ENCODE results near the gene MRPS9.

Gene MRPS9

DNA sequence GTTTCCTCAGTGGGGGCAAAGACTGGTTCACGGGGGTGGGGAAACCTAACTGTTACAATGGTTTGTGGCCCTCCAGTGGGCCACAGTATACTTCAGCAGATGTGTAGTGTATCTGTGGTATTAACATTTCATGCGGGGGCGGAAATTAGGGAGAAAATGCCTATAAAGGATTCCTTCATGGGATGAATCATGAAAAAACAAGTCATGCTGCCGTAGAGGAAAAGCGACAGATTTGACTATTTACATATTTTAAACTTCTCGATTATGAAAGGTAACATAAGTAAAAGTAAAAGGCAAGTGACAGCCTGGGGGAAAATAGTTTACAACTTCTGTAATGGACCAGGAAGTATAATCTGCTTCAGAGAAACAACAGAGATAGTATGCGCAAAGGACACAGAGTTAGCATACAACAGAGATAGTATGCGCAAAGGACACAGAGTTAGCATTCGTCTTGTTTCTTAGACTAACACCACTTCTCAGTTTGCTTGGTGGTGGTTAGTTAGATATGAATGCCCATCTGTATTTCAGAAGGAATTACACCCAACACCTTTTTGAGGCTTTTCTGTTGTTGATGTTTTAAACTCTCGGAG is 41.1 kb downstream of the MRPS9 start:
- no peak for DNase-seq (ENCODE audit: low read depth, low spot score)

- no peak for DNase-seq (ENCODE audit: low read depth, low spot score)
These were observed 42.6 kb downstream of the MRPS9 start for GRCh38 chr2:105080461-105080860.

DNA sequence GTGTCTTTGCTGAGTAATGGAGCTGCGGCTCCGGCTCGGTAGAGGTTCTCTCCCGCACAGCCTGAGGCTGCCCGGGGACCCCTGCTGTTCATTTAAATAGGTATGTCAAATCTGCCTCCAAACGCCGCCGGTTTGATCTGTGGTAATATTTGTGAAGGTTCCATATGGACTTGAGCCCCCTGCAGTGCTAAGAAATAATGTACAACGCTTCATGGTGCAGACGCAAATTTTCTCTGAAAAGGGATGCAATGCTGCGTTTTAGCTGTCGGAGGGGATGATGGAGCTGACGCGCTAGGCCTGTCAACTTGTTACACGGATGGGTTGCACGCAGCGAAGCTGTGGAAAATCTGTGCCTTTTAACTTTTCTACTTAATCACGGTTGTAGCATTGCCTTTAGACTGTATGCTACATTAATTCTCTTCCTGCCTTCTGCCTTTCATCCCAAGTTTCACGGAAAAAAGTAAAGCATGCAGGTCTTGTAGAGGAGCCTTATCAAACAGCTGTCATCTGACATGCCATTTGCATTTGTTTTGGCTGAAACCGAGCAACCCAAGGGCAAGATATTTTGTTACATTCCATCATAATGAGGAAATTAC is 43.2 kb downstream of the MRPS9 start:
- DNase-seq (ENCODE audit: low read depth, low spot score), result no peak

- no peak for DNase-seq (ENCODE audit: low read depth, low spot score)
These were observed 44.2 kb downstream of the MRPS9 start for GRCh38 chr2:105082107-105082506.

DNA sequence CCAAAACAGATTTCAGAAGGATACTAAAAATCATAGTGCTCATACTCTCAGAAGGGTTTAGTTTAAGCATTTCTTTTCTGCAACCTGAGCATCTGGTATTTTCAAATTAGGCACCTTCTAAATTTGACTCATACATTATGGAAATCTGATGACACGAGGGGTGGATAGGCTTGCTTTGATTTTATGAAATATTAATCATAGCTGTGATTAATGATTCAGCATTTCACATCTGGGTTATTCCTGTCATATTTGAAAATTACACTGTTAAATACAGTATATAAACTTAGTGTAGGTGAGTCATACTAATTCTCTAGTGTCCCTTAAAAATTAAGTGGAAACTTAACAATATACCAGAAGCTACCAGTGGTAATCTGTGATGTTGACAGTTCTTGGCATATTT is 47.7 kb downstream of the MRPS9 start:
- no peak for DNase-seq (ENCODE audit: low read depth, low spot score)

- DNase-seq (ENCODE audit: low read depth, low spot score), result no peak
These were observed 49.4 kb downstream of the MRPS9 start for GRCh38 chr2:105087273-105087672.

- DNase-seq (ENCODE audit: low read depth, low spot score), result no peak
These were observed 52.2 kb downstream of the MRPS9 start for GRCh38 chr2:105090091-105090490.

DNA sequence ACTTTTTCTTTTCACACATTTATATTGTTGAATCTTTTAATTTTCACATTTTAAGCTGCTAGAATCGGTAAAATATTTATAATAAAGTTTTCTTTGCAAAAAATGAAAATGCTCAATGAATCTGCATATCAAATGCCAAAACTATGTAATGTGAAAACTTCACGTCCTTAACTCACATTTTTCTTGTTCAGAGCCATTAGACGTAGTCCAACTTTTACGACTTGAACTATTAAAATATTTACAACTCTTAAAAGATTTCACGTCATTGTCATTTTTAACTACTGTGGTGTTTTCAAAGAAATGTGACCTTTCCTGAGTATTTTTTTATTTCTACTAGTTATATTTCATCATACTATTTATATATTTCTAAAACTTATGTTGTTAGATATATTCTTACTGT is 54.9 kb downstream of the MRPS9 start:
- DNase-seq (ENCODE audit: low read depth, low spot score), result no peak

GRCh38 chr2:105099153-105099552 is 61.3 kb downstream of the MRPS9 start:
- no peak for DNase-seq (ENCODE audit: low read depth, low spot score)

GRCh38 chr2:105100046-105100840 is 62.4 kb downstream of the MRPS9 start:
- DNase-seq (ENCODE audit: low read depth, low spot score), result no peak

GRCh38 chr2:105102001-105102400 is 64.1 kb downstream of the MRPS9 start:
- DNase-seq (ENCODE audit: low read depth, low spot score), result no peak

GRCh38 chr2:105102963-105103421 is 65.1 kb downstream of the MRPS9 start:
- no peak for DNase-seq (ENCODE audit: low read depth, low spot score)

- no peak for DNase-seq (ENCODE audit: low read depth, low spot score)
These were observed 65.6 kb downstream of the MRPS9 start for GRCh38 chr2:105103481-105103880.

- no peak for DNase-seq (ENCODE audit: low read depth, low spot score)
These were observed 66.4 kb downstream of the MRPS9 start for GRCh38 chr2:105104208-105104731.

- DNase-seq (ENCODE audit: low read depth, low spot score), result no peak
These were observed 72.5 kb downstream of the MRPS9 start for GRCh38 chr2:105110295-105110829.

- no peak for DNase-seq (ENCODE audit: low read depth, low spot score)
These were observed 73.7 kb downstream of the MRPS9 start for GRCh38 chr2:105111365-105112150.

DNA sequence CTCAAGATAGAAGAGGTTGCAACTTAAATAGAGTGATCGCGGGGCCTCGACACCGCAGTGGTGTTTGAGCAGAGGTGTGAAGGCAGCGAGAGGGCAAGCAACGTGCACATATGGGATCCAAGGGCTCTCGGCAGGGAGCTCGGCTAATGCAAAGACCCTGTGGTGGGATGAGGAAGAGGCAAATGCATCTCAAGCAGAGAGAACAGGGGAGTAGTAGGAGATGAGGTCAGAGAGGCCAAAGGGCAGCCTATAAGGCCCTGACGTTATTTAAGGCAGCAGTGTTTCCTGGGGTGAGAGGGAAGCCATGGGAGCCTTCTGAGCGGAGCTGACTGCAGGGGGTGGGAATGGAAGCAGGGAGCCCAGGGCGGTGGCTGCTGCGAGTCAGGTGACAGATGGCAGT is 74.5 kb downstream of the MRPS9 start:
- no peak for DNase-seq (ENCODE audit: low read depth, low spot score)

- DNase-seq (ENCODE audit: low read depth, low spot score), result no peak
These were observed 75.9 kb downstream of the MRPS9 start for GRCh38 chr2:105113616-105114291.

- no peak for DNase-seq (ENCODE audit: low read depth, low spot score)
These were observed 76.7 kb downstream of the MRPS9 start for GRCh38 chr2:105114551-105114950.

DNA sequence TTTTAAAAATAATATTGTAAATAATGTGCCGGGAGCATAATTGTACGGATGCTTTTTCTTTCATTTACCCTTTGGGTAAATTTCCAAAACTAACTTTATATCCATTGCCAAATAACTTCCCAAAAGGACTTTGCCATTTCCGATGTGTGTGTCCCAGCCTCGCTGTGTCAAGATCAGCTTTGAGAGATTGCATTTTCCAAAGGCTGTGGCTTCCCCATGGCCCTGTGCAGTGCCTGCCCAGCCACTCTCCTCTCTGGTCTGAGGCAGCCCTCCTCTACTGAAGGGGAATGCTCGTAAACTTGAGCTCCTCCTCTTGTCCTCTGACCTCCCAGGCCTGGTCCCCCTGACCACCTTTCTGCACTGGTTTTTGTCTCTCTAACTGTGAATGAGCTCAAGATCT is 78.5 kb downstream of the MRPS9 start:
- DNase-seq (ENCODE audit: low read depth, low spot score), result no peak

GRCh38 chr2:105117565-105117964 is 79.7 kb downstream of the MRPS9 start:
- DNase-seq (ENCODE audit: low read depth, low spot score), result no peak
